Endothelial cell of umbilical vein (primary cell): ENCODE data around the gene CALML6. TPM values are rescaled to one million over a fixed set of nuclear protein-coding genes. Genes with fewer than 3 reads are reported as not detected.

Experiments used
- BruUV-seq: library from RNA; stranded (reverse); fragments of 400-500 nt; replicated peaks from 2 replicates; lab custom pipeline; 2021; lab: Mats Ljungman, UMichigan
- CTCF ChIA-PET: fragments of 300-600, 350-600 bp; sonication (Branson Sonifier 250); formaldehyde crosslinking; loops from one replicate; lab custom pipeline; 2021; ENCODE audit warnings: antibody characterized with exemption, inconsistent platforms; lab: Charles Lee
- POLR2A ChIA-PET: fragments of 300-600, 350-600 bp; sonication (Branson Sonifier 250); formaldehyde crosslinking; loops from one replicate; lab custom pipeline; 2021; ENCODE audit warnings: antibody characterized with exemption, inconsistent platforms; lab: Charles Lee
- DNase-seq: peaks from one replicate; pipeline ENCODE4 v3.0.0-alpha.2; 2011; ENCODE audit warnings: low read depth, low spot score
- FAIRE-seq: peaks from 2 replicates; lab custom pipeline; 2011; peaks lifted over from hg19 to GRCh38; lab: Jason Lieb, UNC
- H2AFZ ChIP-seq: 2 replicates; pipeline ENCODE4 v1.6.0; 2012; ENCODE audit warnings: low read depth, low read length, control low read depth, inconsistent platforms
- H3K27ac ChIP-seq: 2 replicates; pipeline ENCODE4 v1.5.1; 2011; ENCODE audit warnings: low read depth, mild to moderate bottlenecking, control low read depth, low read length, moderate library complexity; ENCODE audit not compliant: insufficient read depth
- H3K27me3 ChIP-seq, 2 experiments: 2 replicates each; pipeline versions ENCODE4 v1.6.0 to v1.6.1; 2011; ENCODE audit warnings: low read length in 2 of 2, mixed read lengths in 1 of 2; ENCODE audit not compliant: control insufficient read depth in 2 of 2, insufficient read depth in 2 of 2
- H3K36me3 ChIP-seq, 2 experiments: 2 replicates in 1 of 2; 3 replicates in 1 of 2; pipeline ENCODE4 v1.5.1; 2011; ENCODE audit warnings: low read length in 2 of 2, mild to moderate bottlenecking in 1 of 2, moderate library complexity in 1 of 2; ENCODE audit not compliant: control insufficient read depth in 2 of 2, insufficient read depth in 2 of 2; ENCODE audit errors: extremely low read depth in 1 of 2
- H3K4me1 ChIP-seq: 3 replicates; pipeline ENCODE4 v1.5.1; 2011; ENCODE audit warnings: mild to moderate bottlenecking, low read length; ENCODE audit not compliant: control insufficient read depth, insufficient read depth; ENCODE audit errors: extremely low read depth
- H3K4me2 ChIP-seq: 2 replicates; pipeline ENCODE4 v1.6.1; 2011; ENCODE audit warnings: low read length, control low read depth, mixed read lengths; ENCODE audit not compliant: insufficient read depth
- H3K4me3 ChIP-seq, 3 experiments: fragments of 200-600 bp in 1 of 3; sonication (generic), shearing (Covaris generic) in 1 of 3; replicated peaks in 1 of 3; 2 replicates each; pipeline ENCODE4 v1.5.1; 2011 to 2016; ENCODE audit warnings: control low read depth in 3 of 3, low read length in 3 of 3, mild to moderate bottlenecking in 2 of 3, inconsistent platforms in 1 of 3, low read depth in 1 of 3, moderate library complexity in 1 of 3; ENCODE audit not compliant: insufficient read depth in 1 of 3
- H3K79me2 ChIP-seq: 2 replicates; pipeline ENCODE4 v1.6.0; 2012; ENCODE audit warnings: low read length, inconsistent platforms; ENCODE audit not compliant: control insufficient read depth, insufficient read depth
- H3K9ac ChIP-seq: replicated peaks from 2 replicates; pipeline ENCODE3; 2011; ENCODE audit warnings: low read length, control low read depth; ENCODE audit not compliant: insufficient read depth; ENCODE audit errors: extremely low read depth
- H3K9me1 ChIP-seq: replicated peaks from 3 replicates; pipeline ENCODE4 v1.6.0; 2011; ENCODE audit warnings: mild to moderate bottlenecking, low read length; ENCODE audit not compliant: control insufficient read depth, insufficient read depth; ENCODE audit errors: extremely low read depth
- H3K9me3 ChIP-seq: replicated peaks from 2 replicates; pipeline ENCODE4 v1.5.1; 2012; ENCODE audit warnings: low read length, inconsistent platforms; ENCODE audit not compliant: control insufficient read depth, insufficient read depth
- H4K20me1 ChIP-seq: replicated peaks from 2 replicates; pipeline ENCODE3; 2011; ENCODE audit warnings: mild to moderate bottlenecking, low read length; ENCODE audit not compliant: control insufficient read depth, insufficient read depth; ENCODE audit errors: extremely low read depth
- EZH2 ChIP-seq: IDR thresholded peaks from 2 replicates; pipeline ENCODE4 v1.6.1; 2012; ENCODE audit warnings: borderline replicate concordance, low read depth, mild to moderate bottlenecking, moderate library complexity, low read length, inconsistent platforms; ENCODE audit not compliant: severe bottlenecking
- FOS ChIP-seq: IDR thresholded peaks from 2 replicates; pipeline ENCODE4 v1.6.1; 2011; ENCODE audit warnings: mild to moderate bottlenecking, low read length, moderate library complexity, borderline replicate concordance; ENCODE audit not compliant: insufficient read depth
- GATA2 ChIP-seq: IDR thresholded peaks from 2 replicates; pipeline ENCODE4 v1.7.0; 2011; ENCODE audit warnings: low read depth, mild to moderate bottlenecking, moderate library complexity, mixed read lengths, low read length; ENCODE audit not compliant: insufficient read length, insufficient read depth
- JUN ChIP-seq: IDR thresholded peaks from 2 replicates; pipeline ENCODE4 v1.6.1; 2011; ENCODE audit warnings: borderline replicate concordance, low read depth; ENCODE audit not compliant: insufficient read length, insufficient read depth
- MAX ChIP-seq: IDR thresholded peaks from 2 replicates; pipeline ENCODE4 v1.6.1; 2011; ENCODE audit not compliant: insufficient read depth, insufficient read length
- MYC ChIP-seq: IDR thresholded peaks from one replicate; pipeline ENCODE4 v1.6.1; 2011; ENCODE audit warnings: mild to moderate bottlenecking, low read depth, low read length
- POLR2A ChIP-seq: IDR thresholded peaks from 2 replicates; pipeline ENCODE4 v1.6.1; 2012; ENCODE audit warnings: low read depth, mild to moderate bottlenecking, control low read depth, low read length
- POLR2AphosphoS5 ChIP-seq: IDR thresholded peaks from 2 replicates; pipeline ENCODE4 v1.6.1; 2012; ENCODE audit warnings: low read depth, mild to moderate bottlenecking, control low read depth, low read length, moderate library complexity; ENCODE audit not compliant: insufficient read depth
- dilution Hi-C: fragments of 300-500 bp; cut with MboI; formaldehyde crosslinking; loops from one replicate; pipeline ENCODE4 v1.15.0; 2019; ENCODE audit warnings: low sequenced_read_pairs; ENCODE audit not compliant: extremely low pct_ligation_motif_present
- intact Hi-C: fragments of 100-400 bp; cut with micrococcal nuclease; formaldehyde crosslinking; loops from one replicate; pipeline ENCODE4 v1.10.0; 2022
- polyA plus RNA-seq, 4 experiments: library from polyadenylated mRNA; depleted of rRNA in 3 of 4; stranded (reverse) in 3 of 4; unstranded in 1 of 4; fragments of >200 nt; gene quantifications; 2 replicates each; pipeline versions ENCODE4 v1.2.1 to v1.2.3, GENCODE V29; 2011 to 2012; ENCODE audit warnings: missing spikeins in 1 of 4
- total RNA-seq: library from RNA; stranded (reverse); gene quantifications from 2 replicates; pipeline ENCODE4 v1.2.3, GENCODE V29; 2021
- TF ChIP-seq, protein P1 (sequence below), 2 donors: IDR thresholded peaks; 1 replicate in 1 of 2; 2 replicates in 1 of 2; pipeline ENCODE4 v1.5.1; 2011; ENCODE audit warnings: low read length in 2 of 2, mild to moderate bottlenecking in 2 of 2, moderate library complexity in 2 of 2, control low read depth in 1 of 2, inconsistent platforms in 1 of 2, low read depth in 1 of 2; ENCODE audit not compliant: insufficient read depth in 1 of 2; ENCODE audit errors: extremely low read depth in 1 of 2

CALML6 gene
- total and polyA plus RNA-seq, 2 donors (not counting 3 experiments of a cell fraction or from before 2014, with no cell fraction given) = 0.36 to 0.44 TPM

- Histone ChIP-seq H3K9ac (no peak overlapping the region), H3K9me1 (no peaks in the 10 kb centered on the region), H4K20me1 (peaks cover 14% of the 10 kb centered on the region), H3K4me2 (no peak overlapping the region), H3K27ac (no peak overlapping the region), H3K4me3 (no peak overlapping the region), H3K79me2 (peaks cover 99% of the 10 kb centered on the region), H3K27me3 (no peaks in the 10 kb centered on the region), H3K36me3 (peaks cover 3 to 13% of the 10 kb centered on the region in 2 experiments), H3K9me3 (no peaks in the 10 kb centered on the region), H2AFZ (no peak overlapping the region), H3K4me1 (peaks cover 3% of the 10 kb centered on the region)
- dilution Hi-C loops (no loop called here), intact Hi-C loops (no loop called here)
- FAIRE-seq (no peak), DNase-seq (no peak)
- TF ChIP-seq POLR2AphosphoS5 (no peak), FOS (no peak), MAX (no peak), GATA2 (no peak), JUN (no peak), POLR2A (no peak), MYC (no peak), EZH2 (no peak)
- TF ChIP-seq, protein P1, sequence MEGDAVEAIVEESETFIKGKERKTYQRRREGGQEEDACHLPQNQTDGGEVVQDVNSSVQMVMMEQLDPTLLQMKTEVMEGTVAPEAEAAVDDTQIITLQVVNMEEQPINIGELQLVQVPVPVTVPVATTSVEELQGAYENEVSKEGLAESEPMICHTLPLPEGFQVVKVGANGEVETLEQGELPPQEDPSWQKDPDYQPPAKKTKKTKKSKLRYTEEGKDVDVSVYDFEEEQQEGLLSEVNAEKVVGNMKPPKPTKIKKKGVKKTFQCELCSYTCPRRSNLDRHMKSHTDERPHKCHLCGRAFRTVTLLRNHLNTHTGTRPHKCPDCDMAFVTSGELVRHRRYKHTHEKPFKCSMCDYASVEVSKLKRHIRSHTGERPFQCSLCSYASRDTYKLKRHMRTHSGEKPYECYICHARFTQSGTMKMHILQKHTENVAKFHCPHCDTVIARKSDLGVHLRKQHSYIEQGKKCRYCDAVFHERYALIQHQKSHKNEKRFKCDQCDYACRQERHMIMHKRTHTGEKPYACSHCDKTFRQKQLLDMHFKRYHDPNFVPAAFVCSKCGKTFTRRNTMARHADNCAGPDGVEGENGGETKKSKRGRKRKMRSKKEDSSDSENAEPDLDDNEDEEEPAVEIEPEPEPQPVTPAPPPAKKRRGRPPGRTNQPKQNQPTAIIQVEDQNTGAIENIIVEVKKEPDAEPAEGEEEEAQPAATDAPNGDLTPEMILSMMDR (IDR thresholded peaks at IDR 0.05; ENCODE audit: extremely low read depth in 1 of 2, insufficient read depth in 1 of 2, low read depth in 1 of 2, low read length in 2 of 2) = no peak
- ChIA-PET CTCF (interaction anchor here (1.5 to 2.6 kb wide), 2 partner anchors 9 to 14 kb away, joined by 3 to 9 read pairs; no protein-coding TSS in a partner anchor), POLR2A (no interaction called here)
- no TSS peak for BruUV-seq
Measured at GRCh38 chr1:1872329-1872994, 42.6 kb upstream of the CALML6 start.
